GM19043 (cell line): ENCODE data around the gene FLRT2.

Experiments
- ATAC-seq: cut with Tn5 transposase; IDR thresholded peaks from one replicate; pipeline ENCODE4 v1.9.1; 2021; ENCODE audit warnings: low read depth; ENCODE audit not compliant: unreplicated experiment

FLRT2 gene

DNA sequence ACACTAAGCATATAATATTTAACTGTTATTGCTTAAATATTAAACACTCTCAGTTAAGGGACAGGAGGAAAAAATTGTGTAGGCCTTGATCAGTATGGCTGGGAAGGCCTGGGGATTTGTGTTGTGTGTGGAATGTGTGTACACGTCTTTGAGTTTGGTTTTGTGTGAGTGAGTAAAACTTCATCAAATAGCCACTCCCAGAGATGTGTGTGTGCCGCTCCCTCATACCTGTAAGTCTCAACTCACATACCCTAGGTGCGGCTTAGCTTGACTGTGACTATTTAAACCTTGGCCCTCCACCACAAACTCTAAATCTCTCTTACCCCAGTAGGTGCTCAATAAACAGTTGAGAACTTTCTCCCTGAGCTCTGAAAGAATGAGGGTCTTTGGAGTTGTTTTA, 64.3 kb downstream of the FLRT2 start:
- ATAC-seq: no peak

DNA sequence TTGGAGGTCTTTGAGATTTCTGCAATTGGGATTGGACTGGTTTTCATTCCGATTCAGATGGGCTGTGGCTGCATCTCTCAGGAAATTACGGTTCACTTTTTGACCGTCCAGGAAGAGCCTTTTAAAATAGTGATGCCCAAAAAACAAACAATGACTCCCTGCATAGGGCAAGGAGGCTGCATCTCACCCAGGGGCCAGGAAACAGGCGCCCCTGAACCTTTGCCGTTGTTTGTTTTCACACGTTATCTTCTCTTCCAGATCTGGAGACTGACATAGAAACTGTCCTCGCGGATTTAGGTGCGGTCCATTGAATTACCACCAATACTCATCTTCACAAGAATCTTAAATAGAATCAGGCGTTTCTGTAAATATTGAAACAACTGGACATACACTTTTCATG, 66.0 kb downstream of the FLRT2 start:
- no peak for ATAC-seq

DNA sequence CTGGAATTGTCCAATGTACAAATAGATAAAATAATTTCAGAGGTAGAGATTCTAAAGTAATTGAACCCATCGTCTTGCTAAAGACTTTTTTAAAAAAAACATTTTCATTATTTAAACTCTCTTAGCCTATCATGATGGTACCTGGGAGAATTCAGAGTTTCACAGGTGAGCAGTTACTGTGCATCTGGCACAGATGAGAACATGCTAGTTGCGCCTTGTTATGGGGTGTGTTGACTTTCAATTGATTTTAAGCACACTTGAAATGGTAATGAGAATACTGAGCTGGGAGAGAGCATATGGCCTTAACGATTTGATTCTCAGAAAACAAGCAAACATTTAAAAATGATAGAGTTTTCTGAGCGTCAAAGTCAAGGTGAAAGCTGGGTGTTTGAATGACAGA, 66.6 kb downstream of the FLRT2 start:
- no peak for ATAC-seq

DNA sequence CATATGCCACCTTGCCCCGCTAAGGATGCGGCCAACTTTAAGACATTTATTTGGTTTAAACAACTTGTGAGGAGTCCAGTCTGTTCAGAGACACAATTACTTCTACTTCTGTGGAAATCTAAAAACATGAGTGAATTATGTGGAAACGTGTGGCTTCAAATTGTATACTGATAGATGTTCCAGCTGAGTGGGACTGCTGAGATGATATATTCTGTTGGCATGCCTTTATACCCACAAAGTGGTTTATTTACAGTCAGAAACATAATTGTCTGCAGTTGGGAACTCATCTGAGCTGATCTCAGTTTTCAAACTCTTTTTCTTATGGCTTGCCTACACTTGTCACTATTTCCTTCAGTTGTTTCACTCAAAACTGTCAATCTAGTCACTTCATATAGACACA, 67.8 kb downstream of the FLRT2 start:
- no peak for ATAC-seq

DNA sequence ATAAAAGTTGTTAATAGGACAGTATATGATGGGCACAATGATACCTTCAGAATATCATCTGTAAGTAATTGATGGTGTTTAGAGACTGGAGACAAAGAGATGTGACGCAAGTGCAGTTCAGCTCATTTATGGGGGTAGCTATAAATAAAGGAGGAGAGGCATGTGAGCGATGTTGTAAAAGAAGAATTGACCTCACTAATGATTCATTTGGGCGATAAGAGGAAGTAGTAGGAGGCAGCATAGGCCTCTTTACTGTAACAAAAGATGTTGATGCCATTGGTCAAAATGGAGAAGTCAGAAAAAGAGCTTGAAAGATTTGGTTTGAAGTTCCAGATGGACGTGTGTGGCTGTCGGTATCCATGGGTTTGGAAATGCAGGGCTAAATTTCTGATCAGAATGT, 70.0 kb downstream of the FLRT2 start:
- ATAC-seq: no peak

DNA sequence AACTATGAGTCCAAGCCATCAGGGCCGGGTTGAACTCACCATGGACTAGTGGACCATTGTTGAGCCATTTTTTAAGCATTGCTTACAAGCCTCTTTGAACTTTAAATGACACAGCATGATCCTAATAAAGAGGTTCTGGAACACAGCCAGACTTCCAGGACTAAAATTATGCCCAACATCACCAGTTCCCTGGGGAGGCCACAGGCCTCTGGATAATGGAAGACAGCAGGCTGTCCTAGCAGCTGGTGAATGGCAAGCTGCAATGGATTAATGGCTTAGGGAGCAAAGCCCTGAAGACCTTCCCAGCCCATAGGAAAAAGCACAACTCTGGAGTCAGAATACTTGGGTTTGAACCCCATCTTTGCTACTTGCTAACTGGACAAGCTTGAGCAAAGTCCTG, 71.3 kb downstream of the FLRT2 start:
- no peak for ATAC-seq

DNA sequence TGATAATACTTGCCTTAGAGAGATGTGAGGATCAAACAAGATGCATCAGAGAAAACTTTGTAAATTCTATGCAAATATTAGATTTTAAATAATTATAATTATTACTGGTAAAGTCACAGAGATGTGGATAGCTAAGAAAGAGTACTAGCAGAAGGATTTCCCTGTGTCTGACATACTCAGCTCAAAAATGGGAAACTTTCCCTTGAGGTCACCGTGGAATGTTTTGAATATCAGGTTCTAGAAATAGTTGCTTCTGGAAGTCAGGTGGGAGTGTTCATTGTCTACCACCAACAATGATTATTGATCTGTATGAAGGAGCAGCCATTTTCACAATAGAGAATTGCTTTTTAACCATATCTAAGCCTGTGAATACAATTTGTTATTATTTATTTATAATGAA, 71.7 kb downstream of the FLRT2 start:
- no peak for ATAC-seq

DNA sequence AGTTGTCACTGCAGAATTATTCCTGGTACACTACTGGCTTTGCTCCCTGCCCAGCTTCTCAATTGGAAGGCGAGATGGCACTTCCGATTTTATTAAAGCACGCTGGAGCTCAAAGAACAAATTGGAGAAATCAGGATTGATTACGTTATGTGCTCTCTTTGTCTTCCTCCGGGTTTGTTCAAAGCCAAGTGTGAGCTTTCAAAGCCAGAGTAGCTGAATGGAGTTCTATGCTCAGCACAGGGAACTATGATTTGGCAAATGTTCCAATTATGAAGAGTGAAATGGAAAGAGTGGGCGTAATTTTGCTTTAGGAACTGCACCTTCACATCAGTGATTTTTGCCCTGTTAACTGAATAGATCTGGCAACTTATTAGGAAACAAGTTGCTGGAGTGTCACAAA, 72.4 kb downstream of the FLRT2 start:
- ATAC-seq: no peak

DNA sequence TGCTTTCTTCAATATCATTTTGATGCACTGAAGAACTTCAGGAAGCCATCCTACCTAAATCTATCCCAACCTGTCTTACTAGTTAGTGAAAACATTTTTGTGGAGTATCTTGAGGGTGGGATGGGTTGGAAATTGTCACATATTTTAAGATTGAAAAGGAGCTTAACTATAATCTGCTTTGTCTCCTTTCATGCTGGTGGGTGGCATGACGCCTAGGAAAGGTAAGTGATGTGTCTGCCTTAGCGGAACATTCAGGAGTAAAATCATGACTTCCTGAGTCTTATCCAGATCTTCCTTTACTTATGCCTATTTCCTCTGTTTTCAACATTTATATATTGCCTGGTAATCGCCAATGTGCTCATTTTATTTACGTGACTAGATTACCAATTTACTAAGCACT, 74.1 kb downstream of the FLRT2 start:
- ATAC-seq: no peak

DNA sequence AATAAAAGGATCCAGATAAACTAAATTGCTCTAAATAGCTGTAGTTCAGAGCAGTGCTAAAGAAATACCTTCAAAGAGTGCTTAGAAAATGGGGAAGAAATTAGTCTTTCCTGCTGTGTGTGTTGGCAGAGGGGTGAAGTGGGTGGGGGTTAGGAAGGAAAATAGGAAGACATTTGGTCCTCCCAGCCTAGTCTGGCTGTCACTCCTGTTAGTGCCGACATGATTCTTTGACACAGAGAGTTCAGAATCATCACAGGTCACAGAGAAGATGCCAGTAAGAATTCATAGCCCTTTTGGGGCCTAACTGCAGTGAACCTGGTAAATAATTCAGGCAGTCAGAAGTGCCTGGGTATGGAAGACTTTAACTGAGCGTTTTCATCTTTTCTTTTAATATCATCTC, 74.8 kb downstream of the FLRT2 start:
- ATAC-seq: no peak

DNA sequence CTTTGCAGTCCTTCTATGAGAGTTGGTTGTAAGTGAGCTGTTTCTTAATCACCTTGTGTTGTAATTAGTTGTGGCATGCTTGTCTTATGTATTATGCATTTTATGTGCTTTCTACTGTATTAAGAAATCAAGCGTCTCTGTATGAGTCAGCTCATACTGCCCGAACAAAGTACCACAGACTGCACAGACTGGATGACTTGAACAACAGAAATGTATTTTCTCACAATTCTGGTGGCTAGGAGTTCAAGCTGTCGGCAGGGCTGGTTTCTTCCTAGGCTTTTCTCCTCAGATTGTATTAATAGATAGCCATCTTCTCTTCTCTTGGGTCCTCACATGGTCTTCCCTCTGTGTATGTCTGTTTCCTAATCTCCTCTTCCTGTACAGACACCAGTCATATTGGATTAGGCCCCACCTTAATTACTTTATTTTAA, 77.7 kb downstream of the FLRT2 start:
- no peak for ATAC-seq

DNA sequence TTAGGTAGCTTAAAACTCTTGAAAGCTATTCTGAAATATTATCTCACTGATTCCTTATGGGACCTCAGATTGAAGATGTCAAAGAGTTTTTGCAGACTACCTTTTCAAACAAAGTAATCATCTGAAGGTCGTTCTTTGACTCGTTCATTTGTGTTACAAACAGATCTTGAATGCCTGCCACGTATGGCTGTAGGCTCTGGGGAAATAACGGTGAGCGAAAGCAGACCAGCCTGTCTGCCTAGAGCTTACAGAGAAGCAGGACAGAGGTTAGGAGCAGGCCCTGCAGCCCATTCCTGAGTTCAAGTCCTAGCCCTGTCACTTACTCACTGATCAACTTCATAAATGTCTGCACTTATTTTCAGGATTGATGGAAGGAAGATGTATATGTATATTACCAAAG, 83.6 kb downstream of the FLRT2 start:
- no peak for ATAC-seq

DNA sequence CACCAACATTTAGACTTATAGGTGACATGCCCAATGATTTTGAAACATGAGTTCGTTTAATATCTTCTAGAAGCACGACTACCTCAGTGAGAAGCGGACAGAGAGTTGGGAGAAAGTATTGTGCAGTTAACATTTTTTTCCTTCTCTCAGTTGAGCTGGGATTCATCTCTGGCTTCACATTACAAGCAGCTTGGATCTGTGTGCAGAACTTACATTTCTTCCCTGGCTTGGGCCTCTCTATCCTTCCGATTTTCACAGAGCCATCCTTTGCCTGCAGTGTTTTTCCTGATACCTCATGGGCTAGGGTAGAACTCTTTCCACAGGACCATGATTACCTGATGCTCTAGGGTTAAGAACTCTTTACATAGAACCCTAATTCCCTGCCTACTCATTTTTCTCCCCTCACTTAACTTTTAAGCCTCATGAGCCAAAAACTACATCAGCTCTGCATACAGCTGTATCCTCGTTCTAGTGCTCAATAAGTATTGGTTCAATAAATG, 86.5 kb downstream of the FLRT2 start:
- ATAC-seq: no peak

DNA sequence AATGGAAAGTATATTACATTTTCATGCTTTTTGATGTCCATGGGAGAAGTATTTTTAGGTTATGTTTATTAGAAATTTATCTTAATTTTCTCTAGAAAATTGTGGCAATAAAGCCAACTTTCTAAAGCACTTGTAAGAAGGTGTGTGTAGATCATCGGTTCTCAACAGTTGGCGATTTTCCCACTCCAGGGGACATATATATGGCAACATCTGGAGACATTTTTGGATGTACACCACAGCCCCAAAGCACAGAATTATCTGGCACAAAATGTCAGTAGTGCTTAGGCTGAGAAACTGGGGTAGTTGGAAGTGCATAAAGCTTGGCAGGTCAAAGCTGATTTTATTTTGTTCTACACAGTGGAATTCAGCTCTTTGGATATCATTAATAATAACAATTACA, 86.9 kb downstream of the FLRT2 start:
- no peak for ATAC-seq

DNA sequence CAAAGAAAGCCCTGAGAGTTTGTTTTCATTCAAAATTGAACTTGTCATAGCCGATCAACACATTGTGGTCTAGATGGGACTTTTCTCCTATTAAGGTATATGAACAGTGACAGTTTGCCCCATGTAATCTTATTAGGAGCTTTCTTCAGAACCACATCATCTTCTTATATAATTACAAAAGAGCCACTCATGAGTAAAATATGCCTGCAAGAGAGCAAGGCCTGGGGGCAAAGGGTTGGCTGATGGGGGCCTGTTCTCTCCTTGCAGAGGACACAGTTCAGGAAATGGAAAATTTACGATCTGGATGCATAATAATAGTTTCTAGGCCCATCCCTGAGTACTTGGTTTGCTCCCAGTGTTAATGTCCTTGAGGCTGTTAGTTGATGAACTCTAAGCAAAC, 87.8 kb downstream of the FLRT2 start:
- no peak for ATAC-seq

DNA sequence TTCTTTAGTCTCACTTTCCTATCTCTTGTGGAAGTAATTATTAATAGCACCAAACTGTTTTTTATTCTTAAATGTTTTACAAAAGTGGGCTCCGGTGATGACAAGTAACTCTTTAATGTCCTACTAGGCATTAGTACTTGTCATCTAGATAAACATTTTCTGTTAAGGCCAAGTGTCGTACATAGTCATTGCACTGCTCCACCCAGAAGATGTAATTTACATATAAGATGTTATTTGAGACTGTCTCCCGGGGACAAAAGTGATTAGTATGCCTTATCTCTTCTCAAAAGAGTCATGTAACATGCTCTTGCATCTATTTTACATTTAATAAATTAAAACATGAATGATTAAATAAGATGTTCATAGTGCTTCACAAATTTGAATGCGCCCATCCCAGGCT, 88.4 kb downstream of the FLRT2 start:
- no peak for ATAC-seq

DNA sequence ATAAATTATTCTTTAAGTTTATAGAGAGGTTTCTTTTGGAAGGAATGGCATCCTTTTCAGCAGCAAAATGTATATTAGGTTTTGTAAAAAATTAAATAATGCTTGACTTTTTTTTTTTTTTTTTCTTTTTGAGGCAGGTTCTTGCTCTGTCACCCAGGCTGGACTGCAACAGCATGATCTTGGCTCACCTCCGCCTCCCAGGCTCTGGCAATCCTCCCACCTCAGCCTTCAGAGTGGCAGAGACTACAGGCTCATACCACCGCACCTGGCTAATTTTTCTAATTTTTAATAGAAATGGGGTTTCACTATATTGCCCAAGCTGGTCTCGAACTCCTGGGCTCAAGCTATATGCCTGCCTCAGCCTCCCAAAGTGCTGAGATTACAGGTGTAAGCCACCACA, 89.0 kb downstream of the FLRT2 start:
- no peak for ATAC-seq

DNA sequence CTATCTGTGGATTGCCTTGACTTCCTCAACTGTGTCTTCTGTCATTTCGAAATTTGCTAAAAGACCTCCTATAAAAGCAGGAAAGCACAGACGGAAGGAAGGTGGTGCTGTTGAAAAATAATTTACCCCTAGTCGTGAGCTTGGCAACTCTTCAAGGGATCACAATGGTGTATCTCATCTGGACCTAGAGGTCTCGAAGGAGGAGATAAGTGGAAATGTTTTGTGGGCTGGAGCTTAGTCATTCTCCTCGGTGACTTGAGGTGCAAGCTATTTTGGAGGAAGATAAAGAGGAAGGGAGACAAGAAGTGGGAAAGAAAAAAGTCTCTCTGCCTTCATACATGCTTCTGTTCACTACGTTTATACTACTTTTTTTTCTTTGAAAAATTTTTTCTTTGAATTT, 89.9 kb downstream of the FLRT2 start:
- no peak for ATAC-seq

DNA sequence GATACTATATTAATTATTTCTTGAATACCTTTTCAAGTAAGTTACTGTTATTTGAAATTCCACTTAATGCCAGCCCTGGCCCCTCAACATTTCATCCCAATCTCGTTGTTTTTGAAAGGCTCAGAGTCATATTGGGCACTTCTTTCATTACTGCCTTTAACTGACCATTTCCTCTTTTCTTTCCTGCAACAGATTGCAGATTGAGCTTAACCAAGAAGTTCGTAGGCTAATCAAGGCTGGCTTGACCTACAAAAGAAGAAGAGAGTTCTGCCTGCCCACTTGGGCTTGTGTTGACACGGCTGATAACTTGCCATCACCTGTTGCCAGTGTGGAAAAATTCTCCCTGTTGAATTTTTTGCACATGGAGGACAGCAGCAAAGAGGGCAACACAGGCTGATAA, 91.0 kb downstream of the FLRT2 start:
- ATAC-seq: no peak

DNA sequence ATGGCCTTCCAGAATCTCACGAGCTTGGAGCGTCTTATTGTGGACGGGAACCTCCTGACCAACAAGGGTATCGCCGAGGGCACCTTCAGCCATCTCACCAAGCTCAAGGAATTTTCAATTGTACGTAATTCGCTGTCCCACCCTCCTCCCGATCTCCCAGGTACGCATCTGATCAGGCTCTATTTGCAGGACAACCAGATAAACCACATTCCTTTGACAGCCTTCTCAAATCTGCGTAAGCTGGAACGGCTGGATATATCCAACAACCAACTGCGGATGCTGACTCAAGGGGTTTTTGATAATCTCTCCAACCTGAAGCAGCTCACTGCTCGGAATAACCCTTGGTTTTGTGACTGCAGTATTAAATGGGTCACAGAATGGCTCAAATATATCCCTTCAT, 92.2 kb downstream of the FLRT2 start:
- ATAC-seq: no peak

DNA sequence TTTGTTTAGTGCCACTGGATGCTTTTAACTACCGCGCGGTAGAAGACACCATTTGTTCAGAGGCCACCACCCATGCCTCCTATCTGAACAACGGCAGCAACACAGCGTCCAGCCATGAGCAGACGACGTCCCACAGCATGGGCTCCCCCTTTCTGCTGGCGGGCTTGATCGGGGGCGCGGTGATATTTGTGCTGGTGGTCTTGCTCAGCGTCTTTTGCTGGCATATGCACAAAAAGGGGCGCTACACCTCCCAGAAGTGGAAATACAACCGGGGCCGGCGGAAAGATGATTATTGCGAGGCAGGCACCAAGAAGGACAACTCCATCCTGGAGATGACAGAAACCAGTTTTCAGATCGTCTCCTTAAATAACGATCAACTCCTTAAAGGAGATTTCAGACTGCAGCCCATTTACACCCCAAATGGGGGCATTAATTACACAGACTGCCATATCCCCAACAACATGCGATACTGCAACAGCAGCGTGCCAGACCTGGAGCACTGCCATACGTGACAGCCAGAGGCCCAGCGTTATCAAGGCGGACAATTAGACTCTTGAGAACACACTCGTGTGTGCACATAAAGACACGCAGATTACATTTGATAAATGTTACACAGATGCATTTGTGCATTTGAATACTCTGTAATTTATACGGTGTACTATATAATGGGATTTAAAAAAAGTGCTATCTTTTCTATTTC, 93.2 kb downstream of the FLRT2 start:
- ATAC-seq: no peak

DNA sequence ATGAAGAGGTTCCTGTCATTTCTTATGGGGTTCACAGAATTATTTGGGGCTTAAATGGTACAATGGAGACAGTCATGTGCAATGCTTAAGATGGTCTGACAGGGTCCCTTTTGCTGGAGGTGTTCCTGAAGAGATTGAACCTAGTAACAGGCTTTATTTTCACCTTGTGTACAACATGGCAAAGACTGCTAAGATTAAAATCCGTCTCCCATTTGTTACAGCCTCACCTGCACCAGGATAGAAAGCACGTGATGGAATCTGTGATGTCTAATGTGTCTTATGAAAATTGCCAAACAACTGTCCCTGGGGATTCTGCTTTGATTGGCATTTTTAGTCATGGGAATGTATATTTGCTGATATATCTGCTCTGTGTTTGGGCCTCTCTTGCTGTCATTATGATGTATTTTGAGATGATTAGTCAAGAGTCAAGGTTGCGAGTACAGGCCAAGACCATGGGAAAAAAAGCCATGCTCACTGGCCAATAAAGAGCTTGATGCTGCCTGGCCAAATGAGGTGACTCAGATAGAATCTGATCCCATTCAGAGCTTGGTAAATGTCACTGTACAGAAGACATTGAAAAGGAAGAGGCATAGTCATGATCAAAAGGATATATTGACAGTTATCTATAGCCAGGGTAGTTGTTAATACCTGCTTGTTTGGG, 96.1 kb downstream of the FLRT2 start:
- ATAC-seq: no peak
